Adrenal gland (tissue), 5 donors: ENCODE data around the gene MYBPHL.

Experiments used
- CTCF ChIP-seq, 6 experiments: fragments of 450-650 bp in 4 of 6; fragments of 200-600 bp in 2 of 6; sonication (generic) in 1 of 6; IDR thresholded peaks; 1 replicate in 5 of 6; 2 replicates in 1 of 6; pipeline versions ENCODE4 v1.5.1 to v1.8.0; 2016 to 2021; ENCODE audit warnings: antibody characterized with exemption in 6 of 6, mild to moderate bottlenecking in 2 of 6, moderate library complexity in 1 of 6
- POLR2A ChIP-seq, 2 donors: fragments of 450-650 bp; IDR thresholded peaks; one replicate each; pipeline ENCODE4 v1.6.1; 2017; ENCODE audit warnings: antibody characterized with exemption in 2 of 2, mild to moderate bottlenecking in 2 of 2, moderate library complexity in 1 of 2
- donor health status: DM: no; HTN: no; CAD: no.

GRCh38 chr1:109300650-109301151 is 6.1 kb downstream of the MYBPHL start:
- TF ChIP-seq CTCF (IDR thresholded peaks at IDR 0.05) (no peak), POLR2A (IDR thresholded peaks at IDR 0.05) (no peak)
